ENCODE results near the gene RET.
"Not testable (repeated sequence)": the region's sequence is repeated elsewhere in the genome, so short reads cannot be mapped to it uniquely, and the experiment has no call there.

RET gene

GRCh38 chr10:43078175-43078985, 1.5 kb downstream of the RET start:
- no peak for DNase-seq (ENCODE audit: low read depth)

GRCh38 chr10:43078986-43079273, 2.1 kb downstream of the RET start:
- no peak for DNase-seq (ENCODE audit: low read depth)

- DNase-seq (ENCODE audit: low read depth), result no peak
Measured at GRCh38 chr10:43079856-43080255, 3.0 kb downstream of the RET start.

DNA sequence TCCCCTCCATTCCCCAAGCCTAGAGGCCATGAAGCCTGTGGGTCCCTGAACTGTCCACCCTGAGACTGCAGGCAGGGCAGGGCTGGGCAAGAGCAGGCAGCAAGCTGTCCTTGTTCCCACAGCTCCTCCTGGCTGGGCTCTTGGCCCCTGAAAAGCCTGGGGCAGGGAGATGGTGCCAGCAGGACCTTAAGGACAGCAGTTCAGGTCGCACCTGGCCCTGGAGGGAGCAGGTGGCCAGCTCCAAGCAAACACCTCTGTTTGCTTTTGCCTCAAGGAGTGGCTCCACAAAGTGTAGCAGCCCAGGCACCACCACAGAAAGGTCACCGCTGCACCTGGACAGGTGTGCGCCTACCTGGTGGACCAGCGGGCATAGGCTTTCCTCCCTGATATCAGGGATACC, 5.2 kb downstream of the RET start:
- DNase-seq (ENCODE audit: low read depth), result no peak

DNA sequence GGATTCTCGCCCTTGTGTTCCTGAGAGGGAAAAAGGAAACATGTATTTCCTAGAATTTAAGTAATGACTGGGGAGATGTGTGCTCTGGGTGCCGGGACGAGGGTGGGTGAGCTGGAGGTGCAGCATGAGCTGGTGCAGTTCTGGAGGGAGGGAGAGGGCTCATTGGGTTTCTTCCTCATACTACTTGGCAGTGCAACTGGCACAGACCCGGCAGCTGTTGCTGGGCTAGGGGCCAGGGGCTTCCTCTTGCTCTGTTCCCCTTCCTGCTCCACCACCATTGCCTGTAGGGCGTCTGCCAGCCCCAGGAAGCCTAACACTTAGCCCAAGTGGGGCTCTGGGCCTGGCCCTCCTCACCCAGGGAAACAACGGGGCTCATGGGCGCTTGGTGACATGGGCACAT, 5.9 kb downstream of the RET start:
- DNase-seq (ENCODE audit: low read depth), result no peak

DNA sequence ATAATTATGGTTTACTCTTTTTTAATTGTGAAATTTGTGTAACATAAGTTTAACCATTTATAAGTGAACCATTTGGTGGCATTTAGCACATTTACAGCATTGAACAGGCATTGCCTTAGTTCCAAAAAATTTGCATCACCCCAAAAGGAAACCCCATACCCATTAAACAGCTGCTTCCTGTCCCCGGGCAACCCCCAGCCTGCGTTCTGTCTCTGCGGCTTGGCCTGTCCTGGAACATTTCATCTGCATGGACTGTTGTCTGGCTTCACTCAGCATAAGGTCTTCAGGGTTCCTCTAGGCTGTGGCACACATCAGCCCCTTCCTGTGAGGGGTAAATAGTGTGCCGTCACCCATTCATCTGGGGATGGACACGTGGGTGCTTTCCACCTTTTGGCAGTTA, 6.9 kb downstream of the RET start:
- DNase-seq (ENCODE audit: low read depth), result no peak

DNA sequence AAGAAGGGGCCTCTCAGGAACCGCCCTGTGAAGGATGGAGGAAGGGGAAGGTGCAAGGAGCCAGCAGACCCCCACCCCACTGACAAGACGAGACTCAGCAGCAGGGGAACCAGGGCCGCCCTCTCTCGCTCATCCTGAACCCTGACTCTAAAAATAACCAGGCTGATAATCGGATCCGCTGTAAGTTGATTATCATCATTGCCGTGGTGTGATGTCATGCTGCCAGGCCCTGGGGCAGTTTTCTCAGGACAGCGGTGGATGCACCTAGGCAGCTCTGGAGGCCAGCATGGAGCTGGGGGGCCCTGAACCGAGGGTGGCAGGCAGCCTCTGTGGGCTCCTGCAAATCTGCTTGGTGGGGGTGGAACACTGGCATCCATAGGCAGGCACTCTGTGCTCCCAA, 7.9 kb downstream of the RET start:
- no peak for DNase-seq (ENCODE audit: low read depth)

- no peak for DNase-seq (ENCODE audit: low read depth)
Measured at GRCh38 chr10:43086321-43086942, 9.6 kb downstream of the RET start.

- DNase-seq (ENCODE audit: low read depth), result no peak
Measured at GRCh38 chr10:43089519-43089918, 12.7 kb downstream of the RET start.

DNA sequence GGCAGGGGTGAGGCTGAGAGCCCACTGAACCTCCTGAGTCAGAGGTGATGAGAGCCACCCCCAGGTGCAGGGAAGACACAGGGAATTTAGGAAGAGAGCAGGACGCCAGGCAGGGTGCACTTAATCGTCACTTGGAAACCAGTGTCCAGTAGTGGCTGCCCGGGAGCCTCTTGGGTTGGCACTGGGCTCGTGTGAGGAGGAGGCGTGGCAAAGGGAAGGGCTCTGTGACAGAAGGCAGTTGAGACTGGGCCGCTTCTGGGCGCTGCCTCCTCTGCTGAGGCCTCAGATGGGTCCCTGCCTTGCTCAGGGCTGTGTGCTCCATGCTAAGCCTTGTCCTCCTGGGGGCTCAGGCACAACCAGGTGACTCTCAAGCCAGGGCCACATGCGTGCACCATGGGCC, 13.3 kb downstream of the RET start:
- no peak for DNase-seq (ENCODE audit: low read depth)

GRCh38 chr10:43090664-43091063, 13.8 kb downstream of the RET start:
- DNase-seq (ENCODE audit: low read depth), result no peak

- DNase-seq (ENCODE audit: low read depth), result no peak
Measured at GRCh38 chr10:43091846-43092245, 15.0 kb downstream of the RET start.

DNA sequence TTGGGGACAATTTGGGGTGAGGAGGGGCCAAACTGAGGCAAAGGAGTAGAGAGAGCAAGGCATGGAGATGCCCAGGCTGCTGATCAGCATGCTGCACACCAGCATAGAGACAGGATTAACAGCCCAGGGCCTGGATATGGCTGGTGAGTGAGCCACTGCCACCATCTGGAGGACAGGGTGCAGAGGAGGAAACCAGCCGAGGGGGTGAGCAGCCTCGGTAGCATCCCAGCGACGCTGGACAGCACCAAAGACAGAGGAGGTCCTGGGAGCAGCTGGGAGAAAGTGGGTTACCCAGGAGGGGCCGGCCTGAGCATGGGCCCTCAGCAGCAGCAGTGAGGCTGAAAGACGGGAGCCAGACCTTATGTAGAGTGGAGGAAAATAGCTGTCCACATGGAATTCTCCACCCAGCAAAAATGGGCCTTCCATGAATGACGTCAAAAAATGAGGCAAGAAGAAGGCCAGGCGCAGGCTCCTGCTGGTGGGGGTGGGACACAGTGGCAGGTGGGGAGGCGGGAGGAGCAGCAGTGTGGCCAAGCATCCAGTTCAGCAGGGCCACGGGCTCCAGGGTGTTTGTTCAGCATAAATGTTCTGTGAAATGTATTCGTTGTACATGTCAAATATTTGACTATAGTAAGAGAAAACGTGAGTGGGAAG, 16.7 kb downstream of the RET start:
- DNase-seq (ENCODE audit: low read depth), result no peak

DNA sequence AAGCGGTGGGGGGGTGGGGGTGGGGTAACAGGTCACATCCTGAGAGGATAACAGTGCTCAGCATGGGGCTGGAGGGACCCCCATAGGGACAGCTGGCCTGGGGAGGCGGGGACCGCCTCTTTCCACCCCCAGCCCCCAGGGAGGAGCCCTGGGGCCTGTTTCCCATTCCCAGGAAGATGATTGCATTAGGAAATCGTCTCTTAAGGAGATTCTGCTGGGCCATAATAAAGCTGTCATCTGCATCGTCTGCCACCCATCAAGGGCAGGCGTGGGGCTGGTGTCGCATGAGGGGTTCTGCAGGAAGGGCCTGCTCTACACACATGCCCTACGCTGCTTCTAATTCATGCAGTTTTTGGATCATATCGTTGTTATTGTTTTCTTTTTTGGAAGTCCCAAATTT, 17.2 kb downstream of the RET start:
- DNase-seq (ENCODE audit: low read depth), result no peak

DNA sequence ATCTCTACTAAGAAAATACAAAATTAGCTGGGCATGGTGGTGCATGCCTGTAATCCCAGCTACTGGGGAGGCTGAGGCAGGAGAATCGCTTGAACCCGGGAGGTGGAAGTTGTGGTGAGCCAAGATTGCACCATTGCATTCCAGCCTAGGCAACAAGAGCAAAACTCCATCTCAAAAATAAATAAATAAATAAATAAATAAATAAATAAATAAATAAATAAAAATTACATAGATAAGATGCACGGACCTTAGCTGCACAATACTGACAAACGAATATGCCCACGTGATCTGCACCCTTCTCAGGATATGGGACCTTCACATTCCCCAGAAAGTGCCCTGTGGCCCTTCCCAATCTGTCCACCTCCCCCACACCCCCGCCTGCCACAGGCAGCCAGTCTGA, 22.5 kb downstream of the RET start:
- not testable (repeated sequence) for DNase-seq (ENCODE audit: low read depth)

GRCh38 chr10:43099928-43100327, 23.1 kb downstream of the RET start:
- no peak for DNase-seq (ENCODE audit: low read depth)

DNA sequence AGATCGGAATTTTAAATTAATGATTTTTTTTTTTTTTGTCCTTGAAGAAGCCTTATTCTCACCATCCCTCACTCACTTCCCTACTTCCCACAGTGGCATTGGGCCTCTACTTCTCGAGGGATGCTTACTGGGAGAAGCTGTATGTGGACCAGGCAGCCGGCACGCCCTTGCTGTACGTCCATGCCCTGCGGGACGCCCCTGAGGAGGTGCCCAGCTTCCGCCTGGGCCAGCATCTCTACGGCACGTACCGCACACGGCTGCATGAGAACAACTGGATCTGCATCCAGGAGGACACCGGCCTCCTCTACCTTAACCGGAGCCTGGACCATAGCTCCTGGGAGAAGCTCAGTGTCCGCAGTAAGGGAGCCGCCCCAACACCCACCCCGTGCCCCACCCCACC, 23.5 kb downstream of the RET start:
- DNase-seq (ENCODE audit: low read depth), result no peak

GRCh38 chr10:43102063-43102828, 25.4 kb downstream of the RET start:
- no peak for DNase-seq (ENCODE audit: low read depth)

- no peak for DNase-seq (ENCODE audit: low read depth)
Measured at GRCh38 chr10:43105102-43105955, 28.5 kb downstream of the RET start.

DNA sequence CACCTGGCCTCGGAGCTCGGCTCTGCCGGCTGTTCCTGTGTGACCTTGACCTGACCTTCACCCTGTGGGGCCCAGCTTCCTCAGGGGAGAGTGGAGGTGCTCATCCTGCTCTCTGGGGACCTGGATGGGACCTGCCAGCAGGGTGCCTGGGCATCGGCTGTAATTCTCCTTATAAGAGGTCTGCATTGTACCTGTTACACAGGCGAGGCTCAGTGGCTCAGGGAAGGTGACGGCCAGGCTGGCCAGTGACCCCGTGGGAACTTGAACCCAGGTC, 29.0 kb downstream of the RET start:
- no peak for DNase-seq (ENCODE audit: low read depth)

DNA sequence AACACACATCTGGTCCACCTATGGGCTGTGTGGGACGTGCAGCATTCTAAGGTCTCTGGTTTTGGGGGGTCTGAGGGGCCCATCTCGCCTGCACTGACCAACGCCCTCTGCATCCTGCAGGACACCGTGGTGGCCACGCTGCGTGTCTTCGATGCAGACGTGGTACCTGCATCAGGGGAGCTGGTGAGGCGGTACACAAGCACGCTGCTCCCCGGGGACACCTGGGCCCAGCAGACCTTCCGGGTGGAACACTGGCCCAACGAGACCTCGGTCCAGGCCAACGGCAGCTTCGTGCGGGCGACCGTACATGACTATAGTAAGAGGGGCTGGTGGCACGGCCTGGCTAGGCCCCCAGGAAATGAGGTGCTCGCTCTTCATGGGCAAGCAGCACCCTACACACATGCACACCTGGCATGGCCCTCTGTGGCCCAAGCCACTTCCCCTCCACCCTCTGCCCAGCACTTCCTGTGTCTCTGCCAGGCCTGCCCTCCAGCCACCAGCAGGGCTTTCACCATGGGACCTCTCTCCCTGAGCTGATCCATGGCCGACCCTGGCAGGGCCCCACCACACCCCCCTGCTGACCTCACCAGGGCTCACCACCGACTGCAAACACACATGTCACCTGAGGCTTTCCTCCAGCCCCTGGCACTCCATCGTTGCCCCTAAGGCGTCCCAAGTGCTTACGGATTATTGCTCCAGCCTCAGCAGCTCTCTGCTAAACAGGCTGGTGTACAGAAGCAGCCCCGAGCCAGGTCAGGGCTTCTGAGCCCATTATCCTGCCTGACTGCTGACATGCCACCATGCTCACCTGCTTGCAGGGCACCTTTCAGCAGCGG, 29.6 kb downstream of the RET start:
- no peak for DNase-seq (ENCODE audit: low read depth)
